HEK293 (cell line): ENCODE measurements around the gene CXCR4.

Source experiments
- KLF8 ChIP-seq: fragments of 450-650 bp; formaldehyde crosslinking; IDR thresholded peaks from 2 replicates; pipeline ENCODE4 v1.5.1; 2016; ENCODE audit warnings: missing biosample characterization, missing genetic modification characterization
- TF ChIP-seq, protein P1 (sequence below): fragments of 450-650 bp; formaldehyde crosslinking; IDR thresholded peaks from 2 replicates; pipeline ENCODE4 v1.5.1; 2016; ENCODE audit warnings: missing biosample characterization, missing genetic modification characterization
- TF ChIP-seq, protein P2 (sequence below): fragments of 450-650 bp; formaldehyde crosslinking; IDR thresholded peaks from 2 replicates; pipeline ENCODE4 v1.5.1; 2016; ENCODE audit warnings: missing biosample characterization, missing genetic modification characterization

DNA sequence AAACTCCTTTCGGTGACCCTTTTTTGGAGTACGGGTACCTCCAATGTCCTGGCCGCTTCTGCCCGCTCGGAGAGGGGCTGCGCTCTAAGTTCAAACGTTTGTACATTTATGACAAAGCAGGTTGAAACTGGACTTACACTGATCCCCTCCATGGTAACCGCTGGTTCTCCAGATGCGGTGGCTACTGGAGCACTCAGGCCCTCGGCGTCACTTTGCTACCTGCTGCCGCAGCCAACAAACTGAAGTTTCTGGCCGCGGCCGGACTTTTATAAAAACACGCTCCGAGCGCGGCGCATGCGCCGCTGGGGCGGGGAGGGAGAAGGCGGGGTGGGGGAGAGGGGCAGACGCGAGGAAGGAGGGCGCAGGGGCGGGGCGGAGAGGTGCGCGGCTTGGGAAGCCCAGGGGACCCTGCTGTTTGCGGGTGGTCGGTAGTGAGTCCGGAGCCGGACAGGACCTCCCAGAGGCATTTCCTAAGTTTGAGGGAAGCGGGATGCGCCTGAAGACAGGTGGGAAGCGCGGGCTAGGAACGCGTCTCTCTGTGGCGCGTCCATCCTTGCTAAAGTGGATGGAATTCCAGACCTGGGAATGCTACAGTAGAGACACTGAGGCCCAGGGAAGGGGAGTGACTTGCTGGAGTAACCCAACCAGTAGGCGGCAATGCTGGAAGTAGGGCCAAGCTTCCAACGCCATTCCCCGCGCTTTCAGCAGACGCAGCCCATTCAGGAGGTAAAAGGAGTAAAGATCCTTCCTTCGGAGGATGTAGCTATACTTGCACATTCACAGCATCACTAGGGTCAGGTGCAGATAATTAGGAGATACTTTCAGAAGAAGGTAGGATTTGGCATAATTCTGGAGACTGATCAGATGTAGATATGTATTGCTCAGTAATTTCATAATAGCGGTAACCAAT, at the start of gene CXCR4:
- TF ChIP-seq, protein P1, sequence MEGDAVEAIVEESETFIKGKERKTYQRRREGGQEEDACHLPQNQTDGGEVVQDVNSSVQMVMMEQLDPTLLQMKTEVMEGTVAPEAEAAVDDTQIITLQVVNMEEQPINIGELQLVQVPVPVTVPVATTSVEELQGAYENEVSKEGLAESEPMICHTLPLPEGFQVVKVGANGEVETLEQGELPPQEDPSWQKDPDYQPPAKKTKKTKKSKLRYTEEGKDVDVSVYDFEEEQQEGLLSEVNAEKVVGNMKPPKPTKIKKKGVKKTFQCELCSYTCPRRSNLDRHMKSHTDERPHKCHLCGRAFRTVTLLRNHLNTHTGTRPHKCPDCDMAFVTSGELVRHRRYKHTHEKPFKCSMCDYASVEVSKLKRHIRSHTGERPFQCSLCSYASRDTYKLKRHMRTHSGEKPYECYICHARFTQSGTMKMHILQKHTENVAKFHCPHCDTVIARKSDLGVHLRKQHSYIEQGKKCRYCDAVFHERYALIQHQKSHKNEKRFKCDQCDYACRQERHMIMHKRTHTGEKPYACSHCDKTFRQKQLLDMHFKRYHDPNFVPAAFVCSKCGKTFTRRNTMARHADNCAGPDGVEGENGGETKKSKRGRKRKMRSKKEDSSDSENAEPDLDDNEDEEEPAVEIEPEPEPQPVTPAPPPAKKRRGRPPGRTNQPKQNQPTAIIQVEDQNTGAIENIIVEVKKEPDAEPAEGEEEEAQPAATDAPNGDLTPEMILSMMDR (tag by site-specific recombination), result peak; percentile 80
- TF ChIP-seq, protein P2, sequence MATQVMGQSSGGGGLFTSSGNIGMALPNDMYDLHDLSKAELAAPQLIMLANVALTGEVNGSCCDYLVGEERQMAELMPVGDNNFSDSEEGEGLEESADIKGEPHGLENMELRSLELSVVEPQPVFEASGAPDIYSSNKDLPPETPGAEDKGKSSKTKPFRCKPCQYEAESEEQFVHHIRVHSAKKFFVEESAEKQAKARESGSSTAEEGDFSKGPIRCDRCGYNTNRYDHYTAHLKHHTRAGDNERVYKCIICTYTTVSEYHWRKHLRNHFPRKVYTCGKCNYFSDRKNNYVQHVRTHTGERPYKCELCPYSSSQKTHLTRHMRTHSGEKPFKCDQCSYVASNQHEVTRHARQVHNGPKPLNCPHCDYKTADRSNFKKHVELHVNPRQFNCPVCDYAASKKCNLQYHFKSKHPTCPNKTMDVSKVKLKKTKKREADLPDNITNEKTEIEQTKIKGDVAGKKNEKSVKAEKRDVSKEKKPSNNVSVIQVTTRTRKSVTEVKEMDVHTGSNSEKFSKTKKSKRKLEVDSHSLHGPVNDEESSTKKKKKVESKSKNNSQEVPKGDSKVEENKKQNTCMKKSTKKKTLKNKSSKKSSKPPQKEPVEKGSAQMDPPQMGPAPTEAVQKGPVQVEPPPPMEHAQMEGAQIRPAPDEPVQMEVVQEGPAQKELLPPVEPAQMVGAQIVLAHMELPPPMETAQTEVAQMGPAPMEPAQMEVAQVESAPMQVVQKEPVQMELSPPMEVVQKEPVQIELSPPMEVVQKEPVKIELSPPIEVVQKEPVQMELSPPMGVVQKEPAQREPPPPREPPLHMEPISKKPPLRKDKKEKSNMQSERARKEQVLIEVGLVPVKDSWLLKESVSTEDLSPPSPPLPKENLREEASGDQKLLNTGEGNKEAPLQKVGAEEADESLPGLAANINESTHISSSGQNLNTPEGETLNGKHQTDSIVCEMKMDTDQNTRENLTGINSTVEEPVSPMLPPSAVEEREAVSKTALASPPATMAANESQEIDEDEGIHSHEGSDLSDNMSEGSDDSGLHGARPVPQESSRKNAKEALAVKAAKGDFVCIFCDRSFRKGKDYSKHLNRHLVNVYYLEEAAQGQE (tag by site-specific recombination), result no peak
- TF ChIP-seq KLF8 (tag by site-specific recombination), result peak; percentile 71; the same call in 1 of the 2 replicates
